Mucosa of descending colon (tissue), 3 donors: ENCODE data around the gene PODXL. TPM values are rescaled to one million over a fixed set of nuclear protein-coding genes. Genes with fewer than 3 reads are reported as not detected.
A peak's percentile ranks its signal among the peaks of the same experiment; 100 is the strongest.

ENCODE experiments used
- ATAC-seq: fragments of 200-7000 bp; cut with Tn5 transposase; one replicate; pipeline ENCODE4 v1.9.1; 2020; ENCODE audit warnings: mild to moderate bottlenecking, moderate library complexity
- DNase-seq, 3 donors: peaks; one replicate each; pipeline ENCODE4 v3.0.0-alpha.2; 2020
- H3K36me3 ChIP-seq: fragments of 200-600 bp; one replicate; pipeline ENCODE4 v1.8.0; 2021; ENCODE audit warnings: low read depth, mild to moderate bottlenecking
- H3K4me1 ChIP-seq: fragments of 200-600 bp; one replicate; pipeline ENCODE4 v1.8.0; 2021; ENCODE audit warnings: low read depth, mild to moderate bottlenecking
- H3K4me3 ChIP-seq: fragments of 200-600 bp; one replicate; pipeline ENCODE4 v1.8.0; 2021; ENCODE audit warnings: mild to moderate bottlenecking
- H3K9me3 ChIP-seq: fragments of 200-600 bp; one replicate; pipeline ENCODE4 v1.8.0; 2021; ENCODE audit warnings: mild to moderate bottlenecking
- CTCF ChIP-seq: fragments of 200-600 bp; IDR thresholded peaks from one replicate; pipeline ENCODE4 v1.8.0; 2022; ENCODE audit warnings: antibody characterized with exemption, mild to moderate bottlenecking
- intact Hi-C, 2 donors: fragments of 100-400 bp; cut with DNase I in 1 of 2; cut with micrococcal nuclease in 1 of 2; formaldehyde crosslinking; loops; one replicate each; pipeline versions ENCODE4 v1.11.0 to v1.11.1; 2022; cut with DNase I, micrococcal nuclease
- total RNA-seq, 3 donors: library from RNA; stranded (reverse); fragmentation: NEBNext Ultra II Directional in 2 of 3; extraction: Animal tissue kit (Norgen Biotek cat#: 25700) in 2 of 3; gene quantifications; one replicate each; pipeline versions ENCODE4 v1.2.1 to v1.2.4, GENCODE V29; 2021 to 2023
- donor health status: DM: no; HTN: no; CAD: no; lungs with moderate emphysema.
- donor health status: DM: no; HTN: no; CAD: no.
- donor health status: DM: no; HTN: yes; CAD: no.

PODXL gene
- total RNA-seq, 3 donors from 2014 or later, result 11.8 to 25.6 (median 12.8) TPM

GRCh38 chr7:131529617-131530016, 26.8 kb downstream of the PODXL start:
- intact Hi-C loops, result no loop called here
- TF ChIP-seq CTCF, result no peak
- Histone ChIP-seq H3K4me1 (no peaks in the 10 kb centered on the region), H3K9me3 (no peaks in the 10 kb centered on the region), H3K36me3 (no peaks in the 10 kb centered on the region), H3K4me3 (no peak overlapping the region)
- DNase-seq (peak in 2 of 3 donors; percentile 3), ATAC-seq (no peak)

- H3K9me3 ChIP-seq, result no peaks in the 10 kb centered on the region
- TF ChIP-seq CTCF, result no peak
- no peak overlapping the region for H3K4me3 ChIP-seq
- no peaks in the 10 kb centered on the region for H3K4me1 ChIP-seq
- DNase-seq, result peak in 1 of 3 donors; percentile 17
- intact Hi-C loops, result no loop called here
- no peak for ATAC-seq
- H3K36me3 ChIP-seq, result no peaks in the 10 kb centered on the region
Observed at GRCh38 chr7:131529179-131529578, 27.2 kb downstream of the PODXL start.

GRCh38 chr7:131527456-131527855, 29.0 kb downstream of the PODXL start:
- intact Hi-C loops, result no loop called here
- H3K9me3 ChIP-seq, result no peaks in the 10 kb centered on the region
- ATAC-seq, result no peak
- no peaks in the 10 kb centered on the region for H3K4me1 ChIP-seq
- DNase-seq, result peak in 1 of 3 donors; percentile 9
- no peaks in the 10 kb centered on the region for H3K36me3 ChIP-seq
- no peak for TF ChIP-seq CTCF
- H3K4me3 ChIP-seq, result no peak overlapping the region

GRCh38 chr7:131525820-131526219, 30.6 kb downstream of the PODXL start:
- ATAC-seq (peak; percentile 18), DNase-seq (no peak)
- intact Hi-C loops, result no loop called here
- no peak for TF ChIP-seq CTCF
- H3K36me3 ChIP-seq, result no peaks in the 10 kb centered on the region
- H3K9me3 ChIP-seq, result no peaks in the 10 kb centered on the region
- H3K4me3 ChIP-seq, result no peak overlapping the region
- H3K4me1 ChIP-seq, result peaks cover 12% of the 10 kb centered on the region

GRCh38 chr7:131524703-131525102, 31.7 kb downstream of the PODXL start:
- TF ChIP-seq CTCF, result no peak
- Histone ChIP-seq H3K4me1 (peaks cover 12% of the 10 kb centered on the region), H3K4me3 (no peak overlapping the region), H3K36me3 (no peaks in the 10 kb centered on the region), H3K9me3 (no peaks in the 10 kb centered on the region)
- intact Hi-C loops, result no loop called here
- ATAC-seq (peak; percentile 78), DNase-seq (no peak)

GRCh38 chr7:131524115-131524514, 32.3 kb downstream of the PODXL start:
- H3K4me3 ChIP-seq, result no peak overlapping the region
- H3K36me3 ChIP-seq, result no peaks in the 10 kb centered on the region
- H3K4me1 ChIP-seq, result peaks cover 12% of the 10 kb centered on the region
- no peak for DNase-seq
- H3K9me3 ChIP-seq, result no peaks in the 10 kb centered on the region
- no peak for ATAC-seq
- intact Hi-C loops, result no loop called here
- TF ChIP-seq CTCF, result no peak
